Common myeloid progenitor, CD34-positive (primary cell): ENCODE data around the gene AIP.
A peak's percentile ranks its signal among the peaks of the same experiment; 100 is the strongest.
"Not testable (repeated sequence)": the region's sequence is repeated elsewhere in the genome, so short reads cannot be mapped to it uniquely, and the experiment has no call there.

Experiments used
- CTCF ChIA-PET: fragments of 350-600 bp; sonication (Branson Sonifier 250); formaldehyde crosslinking; loops from one replicate; lab custom pipeline; 2021; ENCODE audit warnings: antibody characterized with exemption; lab: Charles Lee
- POLR2A ChIA-PET: fragments of 350-600 bp; sonication (Branson Sonifier 250); formaldehyde crosslinking; loops from one replicate; lab custom pipeline; 2021; ENCODE audit warnings: antibody characterized with exemption; lab: Charles Lee
- DNase-seq, 3 donors: peaks; one replicate each; pipeline versions ENCODE4 v3.0.0 to v3.0.0-alpha.2; 2013
- H3K27ac ChIP-seq, 2 experiments: 1 replicate in 1 of 2; 2 replicates in 1 of 2; pipeline ENCODE4 v1.7.0; 2013; ENCODE audit warnings: inconsistent platforms in 2 of 2, low read length in 2 of 2, mild to moderate bottlenecking in 2 of 2, low read depth in 1 of 2, moderate library complexity in 1 of 2; ENCODE audit not compliant: severe bottlenecking in 2 of 2, insufficient read depth in 1 of 2, poor library complexity in 1 of 2
- H3K27me3 ChIP-seq, 5 experiments: replicated peaks in 2 of 5; 1 replicate in 3 of 5; 2 replicates in 2 of 5; pipeline versions ENCODE4 v1.6.1 to v1.7.0; 2013; ENCODE audit warnings: low read length in 4 of 5, mild to moderate bottlenecking in 2 of 5, moderate library complexity in 2 of 5, inconsistent platforms in 1 of 5; ENCODE audit not compliant: insufficient read depth in 5 of 5, control insufficient read depth in 4 of 5
- H3K36me3 ChIP-seq, 4 experiments: 1 replicate in 2 of 4; 2 replicates in 2 of 4; pipeline versions ENCODE4 v1.6.1 to v1.7.0; 2013; ENCODE audit warnings: low read length in 3 of 4, control low read depth in 1 of 4, mild to moderate bottlenecking in 1 of 4; ENCODE audit not compliant: control insufficient read depth in 4 of 4, insufficient read depth in 4 of 4
- H3K4me1 ChIP-seq, 4 experiments: 1 replicate in 3 of 4; 2 replicates in 1 of 4; pipeline versions ENCODE4 v1.6.1 to v1.7.1; 2013; ENCODE audit warnings: low read length in 3 of 4, mild to moderate bottlenecking in 3 of 4, control low read depth in 1 of 4, inconsistent platforms in 1 of 4, moderate library complexity in 1 of 4; ENCODE audit not compliant: control insufficient read depth in 4 of 4, insufficient read depth in 4 of 4; ENCODE audit errors: control extremely low read depth in 1 of 4
- H3K4me3 ChIP-seq, 7 experiments: 1 replicate in 4 of 7; 2 replicates in 3 of 7; pipeline versions ENCODE4 v1.5.1 to v1.7.0; 2013; ENCODE audit warnings: mild to moderate bottlenecking in 7 of 7, low read length in 6 of 7, moderate library complexity in 6 of 7, inconsistent platforms in 2 of 7, low read depth in 2 of 7, control low read depth in 1 of 7; ENCODE audit not compliant: insufficient read depth in 4 of 7, control insufficient read depth in 1 of 7; ENCODE audit errors: extremely low read depth in 1 of 7
- H3K9me3 ChIP-seq, 5 experiments: 1 replicate in 4 of 5; 2 replicates in 1 of 5; pipeline versions ENCODE4 v1.6.1 to v1.7.1; 2013; ENCODE audit warnings: low read length in 4 of 5, mild to moderate bottlenecking in 2 of 5, inconsistent platforms in 1 of 5, low read depth in 1 of 5, moderate library complexity in 1 of 5; ENCODE audit not compliant: control insufficient read depth in 4 of 5, insufficient read depth in 2 of 5; ENCODE audit errors: control extremely low read depth in 1 of 5
- WGBS: methylation state at CpG from one replicate; pipeline ENCODE4 v1.1.5; 2013; ENCODE audit not compliant: insufficient coverage; 5-methylcytosine and 5-hydroxymethylcytosine counted together

The AIP gene

GRCh38 chr11:67507864-67508485 is 25.1 kb downstream of the AIP start, which contains the start of gene CDK2AP2:
CDK2AP2 (minus strand) TSS chr11:67508162; CDS start chr11:67508082, 80 bp downstream.
- ChIA-PET CTCF (interaction anchor here (1.0 kb wide), 1 partner anchor 40 kb away, joined by 3 read pairs; no protein-coding TSS in a partner anchor), POLR2A (no interaction called here)
- peaks cover 0 to 49% (median 47%) of the 10 kb centered on the region in 4 experiments for H3K4me1 ChIP-seq
- peak; percentile 98 to 100 (median 99) for DNase-seq
- peak within 1 kb of the TSS; percentile 70 to 94 (median 87) for H3K4me3 ChIP-seq
- peaks cover 0 to 5% (median under 1%) of the 10 kb centered on the region in 4 experiments for H3K36me3 ChIP-seq
- peaks cover 0 to 19% (median 2%) of the 10 kb centered on the region in 5 experiments for H3K27me3 ChIP-seq
- WGBS, result 0% methylated on average over 57 of the region's 57 CpGs
- no peaks in the 10 kb centered on the region for H3K9me3 ChIP-seq
- peak within 1 kb of the TSS; percentile 98 to 99 for H3K27ac ChIP-seq

- CTCF ChIA-PET, result no interaction called here
- H3K27me3 ChIP-seq, result peaks cover 0 to 14% (median 2%) of the 10 kb centered on the region in 5 experiments
- 0% methylated on average over 46 of the region's 57 CpGs for WGBS
- H3K36me3 ChIP-seq, result peaks cover 0 to 5% (median 0%) of the 10 kb centered on the region in 4 experiments
- peak overlapping the region; percentile 70 to 94 (median 87) for H3K4me3 ChIP-seq
- DNase-seq, result peak; percentile 97 to 98 (median 98)
- POLR2A ChIA-PET, result no interaction called here
- H3K27ac ChIP-seq, result peak overlapping the region; percentile 98 to 99
- H3K9me3 ChIP-seq, result no peaks in the 10 kb centered on the region
- H3K4me1 ChIP-seq, result peaks cover 0 to 47% (median 45%) of the 10 kb centered on the region in 4 experiments
Observed at GRCh38 chr11:67508486-67509121, 25.8 kb downstream of the AIP start.

GRCh38 chr11:67510023-67510345 is 27.2 kb downstream of the AIP start:
- Histone ChIP-seq H3K4me3 (no peak overlapping the region), H3K9me3 (no peaks in the 10 kb centered on the region), H3K27me3 (peaks cover 0 to 7% (median 0%) of the 10 kb centered on the region in 5 experiments), H3K36me3 (peaks cover 0 to 5% (median 0%) of the 10 kb centered on the region in 4 experiments), H3K27ac (no peak overlapping the region), H3K4me1 (peaks cover 0 to 35% (median 32%) of the 10 kb centered on the region in 4 experiments)
- no peak for DNase-seq
- POLR2A ChIA-PET, result no interaction called here
- CTCF ChIA-PET, result no interaction called here
- WGBS, result no CpG with 5 or more reads among the region's 3 CpGs

- H3K4me3 ChIP-seq, H3K27me3 ChIP-seq, POLR2A ChIA-PET, DNase-seq, H3K27ac ChIP-seq, H3K9me3 ChIP-seq, H3K36me3 ChIP-seq: not testable (repeated sequence)
- H3K4me1 ChIP-seq, result peaks cover 0 to 20% (median 17%) of the 10 kb centered on the region in 4 experiments
- CTCF ChIA-PET, result interaction anchor here (0.7 kb wide), 1 partner anchor 89 kb away, joined by 3 read pairs; no protein-coding TSS in a partner anchor
- 93% methylated on average over 3 of the region's 4 CpGs for WGBS
Observed at GRCh38 chr11:67511558-67511957, 28.7 kb downstream of the AIP start.

- no peaks in the 10 kb centered on the region for H3K36me3 ChIP-seq
- H3K4me3 ChIP-seq, result no peak overlapping the region
- POLR2A ChIA-PET, result interaction anchor here (0.6 to 1.1 kb wide), 2 partner anchors 69 to 525 kb away, joined by 3 read pairs; no protein-coding TSS in a partner anchor
- H3K9me3 ChIP-seq, result no peaks in the 10 kb centered on the region
- CTCF ChIA-PET, result no interaction called here
- H3K27me3 ChIP-seq, result peaks cover 0 to 7% (median 0%) of the 10 kb centered on the region in 5 experiments
- peaks cover 0 to 2% (median under 1%) of the 10 kb centered on the region in 4 experiments for H3K4me1 ChIP-seq
- no peak overlapping the region for H3K27ac ChIP-seq
- WGBS, result 97% methylated on average over 3 of the region's 7 CpGs
- no peak for DNase-seq
Observed at GRCh38 chr11:67514116-67514515, 31.3 kb downstream of the AIP start.

GRCh38 chr11:67516806-67517205 is 34.0 kb downstream of the AIP start:
- over 99% methylated on average over 9 of the region's 9 CpGs for WGBS
- Histone ChIP-seq H3K4me3 (no peak overlapping the region), H3K27me3 (peaks cover 0 to 5% (median 0%) of the 10 kb centered on the region in 5 experiments), H3K9me3 (no peaks in the 10 kb centered on the region), H3K36me3 (no peaks in the 10 kb centered on the region), H3K4me1 (no peaks in the 10 kb centered on the region), H3K27ac (no peak overlapping the region)
- ChIA-PET POLR2A (interaction anchor here (0.6 kb wide), 1 partner anchor 169 kb away, joined by 3 read pairs; no protein-coding TSS in a partner anchor), CTCF (no interaction called here)
- no peak for DNase-seq
